Stimulated activated naive CD8-positive, alpha-beta T cell treated with anti-CD3 and anti-CD28 coated beads, Interleukin-15, Interleukin-2, amounts not matched to agents 100 ng/mL and 50 ng/mL, for 24 hours (primary cell): ENCODE measurements around the gene CA5A.

Experiments
- H3K27ac Mint-ChIP-seq: one replicate; pipeline ENCODE4 v1.8.0; 2021; ENCODE audit warnings: mild to moderate bottlenecking, mixed read lengths
- H3K27me3 Mint-ChIP-seq: one replicate; pipeline ENCODE4 v1.8.0; 2021; ENCODE audit warnings: mixed read lengths
- H3K36me3 Mint-ChIP-seq: one replicate; pipeline ENCODE4 v1.8.0; 2021; ENCODE audit warnings: low read depth, mixed read lengths
- H3K4me1 Mint-ChIP-seq: one replicate; pipeline ENCODE4 v1.8.0; 2021; ENCODE audit warnings: low read depth, mixed read lengths
- H3K4me3 Mint-ChIP-seq: one replicate; pipeline ENCODE4 v1.8.0; 2021; ENCODE audit warnings: mild to moderate bottlenecking, mixed read lengths
- H3K9me3 Mint-ChIP-seq: one replicate; pipeline ENCODE4 v1.8.0; 2021; ENCODE audit warnings: mixed read lengths

CA5A gene

DNA sequence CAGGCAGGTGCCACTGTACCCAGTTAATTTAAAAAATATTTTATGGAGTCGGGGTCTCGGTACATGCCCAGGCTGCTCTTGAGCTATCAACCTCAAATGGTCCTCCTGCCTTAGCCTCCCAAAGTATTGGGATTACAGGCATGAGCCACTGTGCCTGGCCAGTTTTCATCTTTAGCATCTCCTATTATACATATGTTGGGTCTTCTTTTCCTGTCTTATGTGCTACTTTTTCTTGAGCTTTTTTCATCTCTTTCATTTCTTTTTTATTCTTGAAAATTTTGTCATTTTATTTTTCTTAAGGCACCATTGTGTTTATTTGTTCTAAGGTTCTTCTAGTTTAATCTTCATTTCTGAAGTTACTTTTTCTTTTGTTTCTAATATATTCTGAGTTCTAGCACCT, 35.6 kb upstream of the CA5A start:
- Mint-ChIP-seq H3K4me1 (peaks cover 67% of the 10 kb centered on the region), H3K27ac (no peak overlapping the region), H3K36me3 (peaks cover 57% of the 10 kb centered on the region), H3K4me3 (no peak overlapping the region), H3K9me3 (peaks cover 15% of the 10 kb centered on the region), H3K27me3 (no peaks in the 10 kb centered on the region)

GRCh38 chr16:87970186-87970585, 33.9 kb upstream of the CA5A start:
- no peak overlapping the region for H3K4me3 Mint-ChIP-seq
- H3K27ac Mint-ChIP-seq = peak overlapping the region; percentile 49
- peaks cover 74% of the 10 kb centered on the region for H3K4me1 Mint-ChIP-seq
- peaks cover 41% of the 10 kb centered on the region for H3K36me3 Mint-ChIP-seq
- H3K27me3 Mint-ChIP-seq = no peaks in the 10 kb centered on the region
- H3K9me3 Mint-ChIP-seq = peaks cover 15% of the 10 kb centered on the region

DNA sequence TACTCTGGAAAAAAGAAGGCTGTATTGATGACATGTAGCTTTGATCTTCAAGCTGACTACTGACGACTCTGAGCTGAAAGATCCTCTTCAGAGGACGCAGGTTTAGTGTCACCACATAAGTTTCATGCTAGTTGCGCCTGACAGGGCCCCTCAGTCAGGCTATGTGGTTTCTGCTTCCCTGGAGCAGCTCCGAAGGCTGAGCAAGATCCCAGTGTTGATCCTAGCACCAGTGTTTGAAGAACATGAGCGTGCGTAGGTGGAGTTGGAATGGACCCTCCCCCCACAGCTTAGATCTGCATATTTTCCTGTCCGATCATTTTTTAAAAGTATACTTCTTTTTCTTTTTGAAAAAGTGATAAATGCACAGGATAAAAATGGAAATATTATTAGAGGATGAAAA, 32.2 kb upstream of the CA5A start:
- Mint-ChIP-seq H3K4me1 (peaks cover 80% of the 10 kb centered on the region), H3K9me3 (peaks cover 15% of the 10 kb centered on the region), H3K4me3 (no peak overlapping the region), H3K36me3 (peaks cover 41% of the 10 kb centered on the region), H3K27ac (no peak overlapping the region), H3K27me3 (no peaks in the 10 kb centered on the region)

- Mint-ChIP-seq H3K9me3 (peaks cover 10% of the 10 kb centered on the region), H3K4me3 (peak overlapping the region; percentile 30), H3K27me3 (no peaks in the 10 kb centered on the region), H3K27ac (peak overlapping the region; percentile 75), H3K4me1 (peaks cover 78% of the 10 kb centered on the region), H3K36me3 (peaks cover 34% of the 10 kb centered on the region)
Measured at GRCh38 chr16:87966685-87967185, 30.4 kb upstream of the CA5A start.

GRCh38 chr16:87966064-87966645, 29.8 kb upstream of the CA5A start:
- Mint-ChIP-seq H3K27ac (peak overlapping the region; percentile 75), H3K36me3 (peaks cover 34% of the 10 kb centered on the region), H3K27me3 (no peaks in the 10 kb centered on the region), H3K9me3 (peaks cover 5% of the 10 kb centered on the region), H3K4me1 (peaks cover 82% of the 10 kb centered on the region), H3K4me3 (peak overlapping the region; percentile 30)

DNA sequence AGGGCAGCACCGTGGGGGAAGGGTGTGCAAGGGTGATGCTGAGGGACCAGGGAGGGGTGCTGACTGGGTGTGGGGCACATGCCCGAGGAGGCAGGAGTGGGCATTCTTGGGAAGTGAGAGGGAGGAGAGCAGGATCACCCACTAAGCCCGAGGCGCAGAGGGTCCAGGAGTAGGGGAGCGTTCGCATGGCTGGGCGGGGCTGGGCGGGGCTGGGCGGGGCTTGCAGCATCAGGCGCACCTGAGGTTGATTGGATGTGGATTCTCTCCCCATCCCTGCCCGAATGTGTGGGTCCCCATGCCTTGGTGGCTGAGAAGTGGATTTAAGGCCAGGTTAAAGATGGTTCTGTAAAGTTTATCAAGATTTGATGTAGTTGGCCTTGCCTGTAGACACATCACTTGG, 29.1 kb upstream of the CA5A start:
- peaks cover 34% of the 10 kb centered on the region for H3K36me3 Mint-ChIP-seq
- peak overlapping the region; percentile 93 for H3K27ac Mint-ChIP-seq
- no peak overlapping the region for H3K4me3 Mint-ChIP-seq
- no peaks in the 10 kb centered on the region for H3K9me3 Mint-ChIP-seq
- no peaks in the 10 kb centered on the region for H3K27me3 Mint-ChIP-seq
- peaks cover 85% of the 10 kb centered on the region for H3K4me1 Mint-ChIP-seq

- Mint-ChIP-seq H3K36me3 (peaks cover 29% of the 10 kb centered on the region), H3K9me3 (no peaks in the 10 kb centered on the region), H3K4me1 (peaks cover 87% of the 10 kb centered on the region), H3K4me3 (peak overlapping the region; percentile 67), H3K27me3 (no peaks in the 10 kb centered on the region), H3K27ac (peak overlapping the region; percentile 93)
Measured at GRCh38 chr16:87964049-87964659, 27.8 kb upstream of the CA5A start.

DNA sequence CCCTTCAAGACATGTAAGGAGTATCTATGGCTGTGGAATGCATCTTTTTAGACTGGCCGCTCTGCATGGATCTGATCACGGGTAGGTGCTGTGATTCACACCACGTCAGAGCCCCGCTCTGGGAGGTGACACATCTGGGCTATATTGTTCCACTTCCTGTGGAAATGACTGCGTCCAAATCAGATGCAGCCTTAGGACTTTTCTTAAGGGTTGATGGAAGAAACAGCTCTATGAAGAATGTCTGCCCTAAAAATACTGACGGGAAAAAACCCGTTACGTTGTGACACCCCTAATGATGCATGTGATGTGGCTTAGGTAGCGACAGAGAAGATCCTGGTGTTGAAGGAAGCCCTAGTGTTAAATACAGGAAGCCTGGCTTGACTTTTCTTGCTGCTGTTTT, 27.1 kb upstream of the CA5A start:
- H3K27me3 Mint-ChIP-seq = no peaks in the 10 kb centered on the region
- H3K9me3 Mint-ChIP-seq = no peaks in the 10 kb centered on the region
- peaks cover 87% of the 10 kb centered on the region for H3K4me1 Mint-ChIP-seq
- peaks cover 29% of the 10 kb centered on the region for H3K36me3 Mint-ChIP-seq
- H3K27ac Mint-ChIP-seq = peak overlapping the region; percentile 93
- peak overlapping the region; percentile 67 for H3K4me3 Mint-ChIP-seq

GRCh38 chr16:87961623-87962022, 25.3 kb upstream of the CA5A start:
- Mint-ChIP-seq H3K27ac (peak overlapping the region; percentile 32), H3K36me3 (peaks cover 42% of the 10 kb centered on the region), H3K4me3 (no peak overlapping the region), H3K27me3 (no peaks in the 10 kb centered on the region), H3K9me3 (no peaks in the 10 kb centered on the region), H3K4me1 (peaks cover 92% of the 10 kb centered on the region)

DNA sequence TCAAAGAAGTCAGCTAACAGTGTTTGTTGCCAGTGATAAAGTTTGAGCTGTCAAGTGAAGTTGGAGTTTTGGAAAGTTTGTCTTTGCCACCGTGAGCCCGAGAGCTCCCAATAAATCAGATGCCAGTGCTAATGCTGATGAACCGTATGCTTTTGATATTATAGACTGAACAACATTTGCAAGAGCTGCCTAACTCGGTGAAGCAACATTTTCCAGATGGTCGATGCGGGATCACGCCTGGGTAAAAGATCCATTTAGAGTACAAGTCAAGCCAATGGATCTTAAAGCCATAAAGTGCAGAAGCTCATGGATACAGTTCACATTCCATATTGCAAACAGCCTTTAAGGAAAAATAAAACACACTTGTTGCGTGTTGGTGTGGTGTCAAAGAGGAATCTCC, 24.5 kb upstream of the CA5A start:
- Mint-ChIP-seq H3K4me1 (peaks cover 92% of the 10 kb centered on the region), H3K4me3 (no peak overlapping the region)

DNA sequence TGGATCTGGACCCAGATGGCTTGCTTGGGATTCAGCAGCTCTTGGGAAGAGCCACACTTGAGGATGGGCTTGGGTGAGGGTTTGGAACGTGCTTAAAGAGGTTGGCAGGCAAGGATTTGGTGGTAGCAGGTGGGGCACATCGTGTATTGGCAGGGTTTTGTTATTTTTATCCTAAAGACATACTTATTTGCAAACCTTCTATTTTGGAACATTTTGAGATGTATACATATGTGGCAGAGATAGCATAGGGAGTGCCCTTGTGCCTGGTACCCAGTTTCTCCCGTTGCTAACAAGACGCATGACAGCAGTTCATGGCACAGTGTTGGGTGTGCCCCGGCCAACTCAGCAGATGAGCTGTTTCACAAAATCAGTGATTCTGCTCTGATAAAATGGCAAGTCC, 24.0 kb upstream of the CA5A start:
- Mint-ChIP-seq H3K27me3 (no peaks in the 10 kb centered on the region), H3K4me3 (peak overlapping the region; percentile 75), H3K9me3 (no peaks in the 10 kb centered on the region), H3K4me1 (peaks cover 93% of the 10 kb centered on the region), H3K27ac (peak overlapping the region; percentile 79), H3K36me3 (peaks cover 46% of the 10 kb centered on the region)

More for the DNA sequence above, 24.5 kb upstream of the CA5A start:
- Mint-ChIP-seq H3K36me3 (peaks cover 42% of the 10 kb centered on the region), H3K27ac (peak overlapping the region; percentile 79), H3K9me3 (no peaks in the 10 kb centered on the region), H3K27me3 (no peaks in the 10 kb centered on the region)

DNA sequence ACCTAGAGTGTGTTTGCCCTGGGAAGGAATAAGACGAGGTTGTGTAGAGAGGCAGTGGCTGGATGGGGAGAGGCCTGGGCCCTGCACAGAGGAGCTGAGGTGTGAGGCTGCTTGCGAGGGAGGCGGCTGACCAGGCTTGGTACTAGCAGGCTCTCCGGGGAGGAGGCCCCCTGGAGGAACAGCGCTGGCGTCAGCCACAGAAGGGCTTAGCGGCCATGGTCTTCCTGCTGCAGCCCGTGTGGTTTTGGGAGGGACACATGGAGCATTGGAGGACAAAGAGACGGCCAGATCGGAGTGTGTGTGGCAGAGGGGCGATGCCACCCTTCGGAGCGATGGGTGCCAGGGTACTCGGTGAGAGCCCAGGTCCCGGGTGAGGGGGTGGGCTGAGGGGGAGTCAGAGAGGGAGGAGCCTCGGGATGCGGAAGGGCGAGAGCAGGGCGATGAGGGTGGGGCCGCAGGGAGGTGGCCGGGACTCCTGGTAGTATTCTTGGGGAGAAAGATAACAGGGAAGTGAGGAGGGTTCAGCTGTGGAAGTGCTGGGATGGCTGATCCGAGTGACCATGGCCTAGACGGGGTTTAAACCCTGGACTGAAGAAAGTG, 23.2 kb upstream of the CA5A start:
- peaks cover 49% of the 10 kb centered on the region for H3K36me3 Mint-ChIP-seq
- no peaks in the 10 kb centered on the region for H3K9me3 Mint-ChIP-seq
- no peaks in the 10 kb centered on the region for H3K27me3 Mint-ChIP-seq
- H3K4me1 Mint-ChIP-seq = peaks cover 93% of the 10 kb centered on the region
- H3K4me3 Mint-ChIP-seq = peak overlapping the region; percentile 75
- peak overlapping the region; percentile 79 for H3K27ac Mint-ChIP-seq

- H3K27me3 Mint-ChIP-seq = no peaks in the 10 kb centered on the region
- peaks cover 93% of the 10 kb centered on the region for H3K4me1 Mint-ChIP-seq
- H3K27ac Mint-ChIP-seq = peak overlapping the region; percentile 24
- H3K9me3 Mint-ChIP-seq = no peaks in the 10 kb centered on the region
- peaks cover 49% of the 10 kb centered on the region for H3K36me3 Mint-ChIP-seq
- peak overlapping the region; percentile 50 for H3K4me3 Mint-ChIP-seq
Measured at GRCh38 chr16:87958632-87959031, 22.3 kb upstream of the CA5A start.

GRCh38 chr16:87957296-87958094, 21.2 kb upstream of the CA5A start:
- H3K4me1 Mint-ChIP-seq = peaks cover 90% of the 10 kb centered on the region
- peaks cover 48% of the 10 kb centered on the region for H3K36me3 Mint-ChIP-seq
- no peaks in the 10 kb centered on the region for H3K9me3 Mint-ChIP-seq
- H3K27me3 Mint-ChIP-seq = no peaks in the 10 kb centered on the region
- H3K27ac Mint-ChIP-seq = peak overlapping the region; percentile 97
- H3K4me3 Mint-ChIP-seq = peak overlapping the region; percentile 85
